NB4 (cell line): Measurements from ENCODE around the gene TMTC3.

Source experiments
- MAX ChIP-seq: IDR thresholded peaks from 2 replicates; pipeline ENCODE4 v1.6.1; 2011; ENCODE audit warnings: low read depth, low read length
- POLR2A ChIP-seq: IDR thresholded peaks from 2 replicates; pipeline ENCODE4 v1.6.1; 2011; ENCODE audit warnings: mild to moderate bottlenecking; ENCODE audit not compliant: insufficient read length; ENCODE audit errors: extremely low read depth
- TF ChIP-seq, protein P1 (sequence below): IDR thresholded peaks from one replicate; pipeline ENCODE4 v1.5.1; 2012; ENCODE audit warnings: low read depth, low read length

DNA sequence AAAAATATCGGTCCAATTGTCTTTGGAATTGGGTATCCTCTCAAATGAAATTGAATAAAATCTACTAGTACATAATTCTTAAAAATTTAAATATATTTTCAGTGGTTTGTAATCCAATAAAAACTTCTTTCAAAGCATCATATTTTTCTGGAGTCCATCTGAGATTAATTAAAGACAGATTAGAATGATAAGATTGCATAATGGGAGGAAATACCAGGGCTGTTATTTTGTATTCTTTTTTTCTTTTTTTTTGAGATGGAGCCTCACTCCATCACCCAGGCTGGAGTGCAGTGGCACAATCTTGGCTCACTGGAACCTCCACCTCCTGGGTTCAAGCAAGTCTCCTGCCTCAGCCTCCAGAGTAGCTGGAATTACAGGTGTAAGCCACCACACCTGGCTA, 103.8 kb downstream of the TMTC3 start:
- TF ChIP-seq, protein P1, sequence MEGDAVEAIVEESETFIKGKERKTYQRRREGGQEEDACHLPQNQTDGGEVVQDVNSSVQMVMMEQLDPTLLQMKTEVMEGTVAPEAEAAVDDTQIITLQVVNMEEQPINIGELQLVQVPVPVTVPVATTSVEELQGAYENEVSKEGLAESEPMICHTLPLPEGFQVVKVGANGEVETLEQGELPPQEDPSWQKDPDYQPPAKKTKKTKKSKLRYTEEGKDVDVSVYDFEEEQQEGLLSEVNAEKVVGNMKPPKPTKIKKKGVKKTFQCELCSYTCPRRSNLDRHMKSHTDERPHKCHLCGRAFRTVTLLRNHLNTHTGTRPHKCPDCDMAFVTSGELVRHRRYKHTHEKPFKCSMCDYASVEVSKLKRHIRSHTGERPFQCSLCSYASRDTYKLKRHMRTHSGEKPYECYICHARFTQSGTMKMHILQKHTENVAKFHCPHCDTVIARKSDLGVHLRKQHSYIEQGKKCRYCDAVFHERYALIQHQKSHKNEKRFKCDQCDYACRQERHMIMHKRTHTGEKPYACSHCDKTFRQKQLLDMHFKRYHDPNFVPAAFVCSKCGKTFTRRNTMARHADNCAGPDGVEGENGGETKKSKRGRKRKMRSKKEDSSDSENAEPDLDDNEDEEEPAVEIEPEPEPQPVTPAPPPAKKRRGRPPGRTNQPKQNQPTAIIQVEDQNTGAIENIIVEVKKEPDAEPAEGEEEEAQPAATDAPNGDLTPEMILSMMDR, result no peak
- TF ChIP-seq POLR2A, result no peak
- TF ChIP-seq MAX, result no peak
